ENCODE measurements around the gene PLEKHA4.

The PLEKHA4 gene

GRCh38 chr19:48819366-48819816 is 49.0 kb downstream of the PLEKHA4 start:
- DNase-seq = no peak

- DNase-seq = no peak
These were observed 50.1 kb downstream of the PLEKHA4 start for GRCh38 chr19:48818234-48818820.

- no peak for DNase-seq
These were observed 50.8 kb downstream of the PLEKHA4 start for GRCh38 chr19:48817585-48818124.

- no peak for DNase-seq
These were observed 52.4 kb downstream of the PLEKHA4 start for GRCh38 chr19:48815870-48816501.

GRCh38 chr19:48814895-48815294 is 53.5 kb downstream of the PLEKHA4 start:
- no peak for DNase-seq

- DNase-seq = no peak
These were observed 55.1 kb downstream of the PLEKHA4 start for GRCh38 chr19:48813123-48813913.

GRCh38 chr19:48812094-48812929 is 56.1 kb downstream of the PLEKHA4 start:
- peak; percentile 62 for DNase-seq

GRCh38 chr19:48810151-48810550 is 58.3 kb downstream of the PLEKHA4 start:
- DNase-seq = no peak

GRCh38 chr19:48807590-48808308 is 60.7 kb downstream of the PLEKHA4 start:
- DNase-seq = peak; percentile 30

GRCh38 chr19:48806818-48807589 is 61.4 kb downstream of the PLEKHA4 start:
- DNase-seq = no peak

GRCh38 chr19:48806518-48806817 is 61.9 kb downstream of the PLEKHA4 start:
- peak; percentile 45 for DNase-seq

- no peak for DNase-seq
These were observed 63.0 kb downstream of the PLEKHA4 start for GRCh38 chr19:48805452-48805851.

- DNase-seq = no peak
These were observed 63.9 kb downstream of the PLEKHA4 start for GRCh38 chr19:48804496-48804895.

- no peak for DNase-seq
These were observed 65.8 kb downstream of the PLEKHA4 start for GRCh38 chr19:48802623-48803022.

- DNase-seq = no peak
These were observed 68.8 kb downstream of the PLEKHA4 start for GRCh38 chr19:48799358-48800300.

GRCh38 chr19:48798937-48799336 is 69.5 kb downstream of the PLEKHA4 start:
- no peak for DNase-seq

- no peak for DNase-seq
These were observed 71.3 kb downstream of the PLEKHA4 start for GRCh38 chr19:48797103-48797502.

GRCh38 chr19:48796298-48797083 is 71.9 kb downstream of the PLEKHA4 start:
- no peak for DNase-seq

GRCh38 chr19:48795685-48796070 is 72.7 kb downstream of the PLEKHA4 start:
- DNase-seq = no peak

All from MV-4-11 (cell line).